ENCODE results near the gene NUBP1.
"Not testable (repeated sequence)": the region's sequence is repeated elsewhere in the genome, so short reads cannot be mapped to it uniquely, and the experiment has no call there.

NUBP1 gene

GRCh38 chr16:10762336-10763016 lies 18.8 kb downstream of the NUBP1 start:
- no peak for TF ChIP-seq GATA1 (IDR thresholded peaks at IDR 0.05; ENCODE audit: low read depth, low read length)
- TF ChIP-seq POLR2A (IDR thresholded peaks at IDR 0.05; ENCODE audit: low read length) = no peak
- no peak for DNase-seq

DNA sequence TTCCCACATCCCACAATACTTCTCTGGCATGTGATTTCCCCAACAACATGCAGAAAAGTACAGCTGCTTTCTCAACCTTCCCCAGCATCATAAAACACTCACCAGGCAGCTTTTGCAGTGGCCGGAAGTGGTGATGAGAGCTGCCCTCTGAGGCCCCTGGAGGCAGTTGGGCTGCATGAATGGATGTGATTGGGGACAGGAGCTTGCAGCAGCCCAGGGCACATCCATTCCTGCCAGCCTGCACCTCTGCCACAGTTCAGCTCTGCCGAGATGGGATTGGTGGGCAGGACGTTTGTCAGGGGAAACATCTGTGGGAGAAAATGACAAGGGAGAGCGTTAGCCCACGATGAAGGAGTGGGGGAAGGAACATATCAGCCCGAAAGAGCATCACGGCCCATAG lies 19.8 kb downstream of the NUBP1 start:
- DNase-seq = no peak
- TF ChIP-seq GATA1 (IDR thresholded peaks at IDR 0.05; ENCODE audit: low read depth, low read length) (no peak), POLR2A (IDR thresholded peaks at IDR 0.05; ENCODE audit: low read length) (no peak)

- TF ChIP-seq GATA1 (IDR thresholded peaks at IDR 0.05; ENCODE audit: low read depth, low read length) = no peak
- TF ChIP-seq POLR2A (IDR thresholded peaks at IDR 0.05; ENCODE audit: low read length) = no peak
- DNase-seq = no peak
Observed at GRCh38 chr16:10765772-10766171, 22.1 kb downstream of the NUBP1 start.

DNA sequence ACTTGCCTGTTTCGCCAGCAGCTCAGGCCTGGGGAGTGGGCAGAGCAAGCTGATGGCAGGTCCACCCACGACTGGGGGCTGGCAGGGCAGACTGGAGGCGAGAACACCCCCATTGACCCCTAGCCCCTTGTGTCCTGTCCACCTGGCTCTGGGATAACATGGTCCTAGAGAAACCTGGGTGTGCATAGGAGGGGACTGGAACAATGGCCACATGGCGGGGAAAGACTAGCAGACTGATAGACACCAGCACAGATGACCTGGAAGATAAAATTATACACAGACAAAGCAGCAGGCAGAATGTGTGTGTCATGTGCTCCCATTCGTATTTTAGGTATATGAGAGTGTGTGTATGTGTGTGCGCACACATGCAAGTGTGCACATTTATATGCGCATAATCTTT lies 23.5 kb downstream of the NUBP1 start:
- TF ChIP-seq POLR2A (IDR thresholded peaks at IDR 0.05; ENCODE audit: low read length) (no peak), GATA1 (IDR thresholded peaks at IDR 0.05; ENCODE audit: low read depth, low read length) (no peak)
- DNase-seq = no peak

GRCh38 chr16:10769381-10769780 lies 25.7 kb downstream of the NUBP1 start:
- TF ChIP-seq GATA1 (IDR thresholded peaks at IDR 0.05; ENCODE audit: low read depth, low read length) = no peak
- TF ChIP-seq POLR2A (IDR thresholded peaks at IDR 0.05; ENCODE audit: low read length) = no peak
- no peak for DNase-seq

DNA sequence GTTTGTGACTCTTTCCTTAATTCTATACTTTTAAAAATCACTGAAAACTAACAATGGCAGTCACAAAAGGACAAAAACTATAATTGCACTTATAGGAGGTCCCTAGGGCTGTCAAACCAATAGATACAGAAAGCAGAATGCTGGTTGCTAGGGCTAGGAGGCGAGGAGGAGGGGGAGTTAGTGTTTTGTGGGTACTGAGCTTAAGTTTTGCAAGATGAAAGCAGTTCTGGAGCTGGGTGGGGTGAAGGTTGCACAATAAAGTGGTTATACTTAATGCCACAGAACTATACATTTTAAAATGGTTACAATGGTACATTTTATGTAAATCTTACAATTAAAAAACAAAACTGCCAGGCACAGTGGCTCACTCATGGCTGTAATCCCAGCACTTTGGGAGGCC lies 27.3 kb downstream of the NUBP1 start:
- TF ChIP-seq GATA1 (IDR thresholded peaks at IDR 0.05; ENCODE audit: low read depth, low read length) = no peak
- no peak for TF ChIP-seq POLR2A (IDR thresholded peaks at IDR 0.05; ENCODE audit: low read length)
- DNase-seq = no peak

GRCh38 chr16:10776280-10776679 lies 32.6 kb downstream of the NUBP1 start:
- DNase-seq = no peak
- TF ChIP-seq POLR2A (IDR thresholded peaks at IDR 0.05; ENCODE audit: low read length) = no peak
- no peak for TF ChIP-seq GATA1 (IDR thresholded peaks at IDR 0.05; ENCODE audit: low read depth, low read length)

- DNase-seq = not testable (repeated sequence)
Observed at GRCh38 chr16:10776923-10777322, 33.3 kb downstream of the NUBP1 start.

DNA sequence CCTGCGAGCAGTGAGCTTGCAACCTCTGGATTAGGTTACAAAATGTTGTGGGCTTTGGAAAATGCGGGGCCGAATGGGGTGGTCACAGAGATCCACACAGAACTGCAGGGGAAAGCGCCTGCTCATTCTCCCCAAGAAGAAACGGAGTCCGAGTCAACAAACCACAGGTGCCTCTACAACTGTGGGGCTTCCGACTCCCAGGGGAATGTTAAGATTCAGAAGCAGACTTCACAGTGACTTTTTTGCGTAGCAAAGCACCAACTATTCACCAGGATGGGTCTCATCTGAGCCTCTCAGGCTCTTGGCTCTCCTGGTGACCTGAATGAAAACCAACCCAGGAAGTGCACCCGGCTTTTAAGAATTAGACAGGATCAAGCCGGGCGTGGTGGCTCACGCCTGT lies 33.7 kb downstream of the NUBP1 start:
- TF ChIP-seq POLR2A (IDR thresholded peaks at IDR 0.05; ENCODE audit: low read length) = no peak
- no peak for TF ChIP-seq GATA1 (IDR thresholded peaks at IDR 0.05; ENCODE audit: low read depth, low read length)
- DNase-seq = no peak

DNA sequence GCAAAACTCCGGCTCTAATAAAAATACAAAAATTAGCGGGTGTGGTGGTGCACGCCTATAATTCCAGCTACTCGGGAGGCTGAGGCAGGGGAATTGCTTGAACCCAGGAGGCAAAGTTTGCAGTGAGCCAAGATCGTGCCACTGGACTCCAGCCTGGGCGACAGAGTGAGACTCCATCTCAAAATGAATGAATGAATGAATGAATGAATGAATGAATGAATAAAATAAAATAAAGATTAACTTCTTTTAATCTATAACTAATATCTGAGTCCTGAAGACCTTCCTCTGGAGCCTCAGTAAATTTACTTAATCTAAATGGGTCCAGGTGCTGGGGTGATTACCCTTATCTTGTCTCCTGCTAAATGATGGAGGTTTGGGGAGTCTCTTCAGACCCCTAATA lies 36.3 kb downstream of the NUBP1 start:
- DNase-seq = not testable (repeated sequence)

- DNase-seq = no peak
- TF ChIP-seq POLR2A (IDR thresholded peaks at IDR 0.05; ENCODE audit: low read length) = no peak
- no peak for TF ChIP-seq GATA1 (IDR thresholded peaks at IDR 0.05; ENCODE audit: low read depth, low read length)
Observed at GRCh38 chr16:10780628-10781027, 37.0 kb downstream of the NUBP1 start.

GRCh38 chr16:10782628-10783027 lies 39.0 kb downstream of the NUBP1 start:
- DNase-seq = no peak
- TF ChIP-seq GATA1 (IDR thresholded peaks at IDR 0.05; ENCODE audit: low read depth, low read length) = no peak
- TF ChIP-seq POLR2A (IDR thresholded peaks at IDR 0.05; ENCODE audit: low read length) = no peak

- no peak for TF ChIP-seq POLR2A (IDR thresholded peaks at IDR 0.05; ENCODE audit: low read length)
- TF ChIP-seq GATA1 (IDR thresholded peaks at IDR 0.05; ENCODE audit: low read depth, low read length) = no peak
Observed at GRCh38 chr16:10787304-10787703, 43.7 kb downstream of the NUBP1 start.

GRCh38 chr16:10788630-10789029 lies 45.0 kb downstream of the NUBP1 start:
- DNase-seq = not testable (repeated sequence)

More at GRCh38 chr16:10787304-10787703, 43.7 kb downstream of the NUBP1 start:
- no peak for DNase-seq

- TF ChIP-seq POLR2A (IDR thresholded peaks at IDR 0.05; ENCODE audit: low read length) (no peak), GATA1 (IDR thresholded peaks at IDR 0.05; ENCODE audit: low read depth, low read length) (no peak)
- no peak for DNase-seq
Observed at GRCh38 chr16:10791048-10791447, 47.4 kb downstream of the NUBP1 start.

GRCh38 chr16:10799736-10800135 lies 56.1 kb downstream of the NUBP1 start:
- TF ChIP-seq GATA1 (IDR thresholded peaks at IDR 0.05; ENCODE audit: low read depth, low read length) = no peak
- no peak for TF ChIP-seq POLR2A (IDR thresholded peaks at IDR 0.05; ENCODE audit: low read length)
- DNase-seq = no peak
